Neural cell (in vitro differentiated cells): ENCODE data around the gene COQ10A. TPM values are rescaled to one million over a fixed set of nuclear protein-coding genes. Genes with fewer than 3 reads are reported as not detected.

Experiments
- H2AFZ ChIP-seq: fragments of 200-600, 300-800 bp; sonication (generic), shearing (Covaris generic); 2 replicates; pipeline ENCODE4 v1.6.0; 2014; ENCODE audit warnings: low read depth, mild to moderate bottlenecking, antibody characterized with exemption, low read length, moderate library complexity
- H3F3A ChIP-seq: fragments of 200-600 bp; shearing (Covaris generic); 2 replicates; pipeline ENCODE4 v1.6.1; 2016; ENCODE audit warnings: mild to moderate bottlenecking, moderate library complexity, mixed read lengths, antibody characterized with exemption, low read length; ENCODE audit not compliant: insufficient read depth, poor library complexity, severe bottlenecking
- H3K27ac ChIP-seq: fragments of 200-600, 300-800 bp; sonication (generic), shearing (Covaris generic); 2 replicates; pipeline ENCODE4 v1.5.1; 2014; ENCODE audit warnings: mild to moderate bottlenecking, low read length, moderate library complexity
- H3K27me3 ChIP-seq: fragments of 300-800, 200-600 bp; sonication (generic), shearing (Covaris generic); 2 replicates; pipeline ENCODE4 v1.6.0; 2014; ENCODE audit warnings: mild to moderate bottlenecking, low read depth, low read length, moderate library complexity; ENCODE audit not compliant: insufficient read depth
- H3K36me3 ChIP-seq: fragments of 300-800, 200-600 bp; sonication (generic), shearing (Covaris generic); 2 replicates; pipeline ENCODE4 v1.5.1; 2014; ENCODE audit warnings: mild to moderate bottlenecking, antibody characterized with exemption, low read length, moderate library complexity; ENCODE audit not compliant: insufficient read depth
- H3K4me2 ChIP-seq: fragments of 300-800, 200-600 bp; sonication (generic), shearing (Covaris generic); 2 replicates; pipeline ENCODE4 v1.6.0; 2014; ENCODE audit warnings: mild to moderate bottlenecking, low read length
- H3K4me3 ChIP-seq: fragments of 300-800, 200-600 bp; sonication (generic), shearing (Covaris generic); 2 replicates; pipeline ENCODE4 v1.5.1; 2014; ENCODE audit warnings: mild to moderate bottlenecking, low read length, moderate library complexity
- H3K79me2 ChIP-seq: fragments of 200-600 bp; shearing (Covaris generic); replicated peaks from 2 replicates; pipeline ENCODE4 v1.6.0; 2014; ENCODE audit warnings: mild to moderate bottlenecking, low read length, moderate library complexity; ENCODE audit not compliant: insufficient read depth
- H3K9ac ChIP-seq: fragments of 300-800, 200-600 bp; sonication (generic), shearing (Covaris generic); 2 replicates; pipeline ENCODE4 v1.6.1; 2016; ENCODE audit warnings: mild to moderate bottlenecking, low read length, mixed read lengths
- H3K9me2 ChIP-seq: fragments of 200-600 bp; shearing (Covaris generic); 2 replicates; pipeline ENCODE4 v1.6.1; 2016; ENCODE audit warnings: mild to moderate bottlenecking, low read length, mixed read lengths; ENCODE audit not compliant: insufficient read depth
- H3K9me3 ChIP-seq: fragments of 200-600, 300-800 bp; sonication (generic), shearing (Covaris generic); 2 replicates; pipeline ENCODE4 v1.6.1; 2016; ENCODE audit warnings: mild to moderate bottlenecking, mixed run types, low read length, moderate library complexity, mixed read lengths
- H4K20me1 ChIP-seq: fragments of 200-600 bp; shearing (Covaris generic); 2 replicates; pipeline ENCODE4 v1.6.1; 2016; ENCODE audit warnings: mild to moderate bottlenecking, mixed run types; ENCODE audit not compliant: insufficient read depth
- CTCF ChIP-seq: fragments of 450-650 bp; IDR thresholded peaks from 2 replicates; pipeline ENCODE4 v1.5.1; 2014; ENCODE audit warnings: antibody characterized with exemption, mild to moderate bottlenecking, moderate library complexity; ENCODE audit not compliant: poor library complexity, severe bottlenecking
- EP300 ChIP-seq: fragments of 450-650 bp; conservative IDR thresholded peaks from 2 replicates; pipeline ENCODE4 v1.6.1; 2014; ENCODE audit warnings: antibody characterized with exemption, mild to moderate bottlenecking, moderate library complexity; ENCODE audit not compliant: poor library complexity, severe bottlenecking
- EZH2 ChIP-seq: fragments of 200-600, 300-800 bp; shearing (Covaris generic), sonication (generic); IDR thresholded peaks from 2 replicates; pipeline ENCODE4 v1.6.1; 2014; ENCODE audit warnings: antibody characterized with exemption, low read length, borderline replicate concordance, mild to moderate bottlenecking; ENCODE audit not compliant: insufficient read depth, poor library complexity, severe bottlenecking
- MXI1 ChIP-seq: fragments of 450-650 bp; conservative IDR thresholded peaks from 2 replicates; pipeline ENCODE4 v1.6.1; 2014; ENCODE audit warnings: antibody characterized with exemption, mild to moderate bottlenecking; ENCODE audit not compliant: poor library complexity, severe bottlenecking
- POLR2AphosphoS5 ChIP-seq: IDR thresholded peaks from 2 replicates; pipeline ENCODE4 v1.6.1; 2012
- RAD21 ChIP-seq: fragments of 450-650 bp; conservative IDR thresholded peaks from 2 replicates; pipeline ENCODE4 v1.6.1; 2014; ENCODE audit warnings: antibody characterized with exemption, mild to moderate bottlenecking, moderate library complexity
- REST ChIP-seq: IDR thresholded peaks from 2 replicates; pipeline ENCODE4 v1.6.1; 2012; ENCODE audit warnings: borderline replicate concordance
- SMC3 ChIP-seq: fragments of 450-650 bp; conservative IDR thresholded peaks from 2 replicates; pipeline ENCODE4 v1.6.1; 2014; ENCODE audit warnings: antibody characterized with exemption, mild to moderate bottlenecking, moderate library complexity; ENCODE audit not compliant: poor library complexity
- TAF1 ChIP-seq: IDR thresholded peaks from 2 replicates; pipeline ENCODE4 v1.6.1; 2012; ENCODE audit warnings: low read depth
- polyA plus RNA-seq: library from polyadenylated mRNA; depleted of rRNA; stranded (reverse); fragments of >200 nt; gene quantifications from 2 replicates; pipeline ENCODE4 v1.2.3, GENCODE V29; 2014

COQ10A gene
- polyA plus RNA-seq, 1 donor from 2014 or later: 56.5 TPM

- Histone ChIP-seq H3K4me2 (no peak overlapping the region), H3K4me3 (no peak overlapping the region), H3K9me3 (no peaks in the 10 kb centered on the region), H3K27ac (no peak overlapping the region), H3K27me3 (no peaks in the 10 kb centered on the region), H3K9ac (no peak overlapping the region), H3F3A (no peaks in the 10 kb centered on the region), H4K20me1 (no peaks in the 10 kb centered on the region), H3K79me2 (no peaks in the 10 kb centered on the region), H3K9me2 (no peaks in the 10 kb centered on the region), H3K36me3 (peaks cover 4% of the 10 kb centered on the region), H2AFZ (no peak overlapping the region)
- TF ChIP-seq POLR2AphosphoS5 (no peak), REST (no peak), MXI1 (no peak), TAF1 (no peak), SMC3 (no peak), CTCF (no peak), EZH2 (no peak), RAD21 (no peak), EP300 (no peak)
These were observed 42.0 kb downstream of the COQ10A start for GRCh38 chr12:56308714-56309113.

- TF ChIP-seq EZH2 (no peak), CTCF (no peak), REST (no peak), SMC3 (no peak), MXI1 (no peak), RAD21 (no peak), EP300 (no peak), POLR2AphosphoS5 (no peak), TAF1 (no peak)
- peaks cover 10% of the 10 kb centered on the region for H3K79me2 ChIP-seq
These were observed 44.3 kb downstream of the COQ10A start for GRCh38 chr12:56311003-56311402.

More at GRCh38 chr12:56311003-56311402, 44.3 kb downstream of the COQ10A start:
- H4K20me1 ChIP-seq: no peaks in the 10 kb centered on the region
- H3K27ac ChIP-seq: no peak overlapping the region
- H3K4me2 ChIP-seq: no peak overlapping the region
- no peak overlapping the region for H2AFZ ChIP-seq
- H3K27me3 ChIP-seq: no peaks in the 10 kb centered on the region
- H3F3A ChIP-seq: no peaks in the 10 kb centered on the region
- H3K4me3 ChIP-seq: no peak overlapping the region
- H3K9me3 ChIP-seq: no peaks in the 10 kb centered on the region
- peaks cover 4% of the 10 kb centered on the region for H3K36me3 ChIP-seq
- no peak overlapping the region for H3K9ac ChIP-seq
- no peaks in the 10 kb centered on the region for H3K9me2 ChIP-seq
